ENCODE measurements around the gene ASIC2.

- TF ChIP-seq CTCF (IDR thresholded peaks at IDR 0.05 in 2 of 3, conservative IDR thresholded peaks at IDR 0.05 in 1 of 3; ENCODE audit: borderline replicate concordance in 1 of 3, insufficient read depth in 1 of 3, low read depth in 2 of 3, low read length in 2 of 3): no peak
- no peak for TF ChIP-seq ELF1 (IDR thresholded peaks at IDR 0.05; ENCODE audit: borderline replicate concordance, low read depth)
- TF ChIP-seq CEBPB (IDR thresholded peaks at IDR 0.05; ENCODE audit: low read depth): no peak
- no peak for TF ChIP-seq SIN3A (IDR thresholded peaks at IDR 0.05; ENCODE audit: low read depth)
- no peak for TF ChIP-seq POLR2A (IDR thresholded peaks at IDR 0.05; ENCODE audit: borderline replicate concordance, extremely low read depth, insufficient read depth, insufficient read length)
- no peak for TF ChIP-seq EZH2phosphoT487 (IDR thresholded peaks at IDR 0.05; ENCODE audit: borderline replicate concordance)
- no peak for TF ChIP-seq YY1 (IDR thresholded peaks at IDR 0.05; ENCODE audit: extremely low read depth, insufficient replicate concordance, low read depth, low read length)
- no peak for TF ChIP-seq ATF3 (IDR thresholded peaks at IDR 0.05)
These were observed 78.1 kb downstream of the ASIC2 start for GRCh38 chr17:33214996-33215395.
